ENCODE results near the gene KRIT1.
"Not testable (repeated sequence)": the region's sequence is repeated elsewhere in the genome, so short reads cannot be mapped to it uniquely, and the experiment has no call there.

KRIT1 gene

GRCh38 chr7:92245487-92246359, at the start of gene KRIT1, which contains the start of gene ANKIB1:
Gene KRIT1 (minus strand): TSS chr7:92245914. CDS start chr7:92242135, 3,779 bp downstream.
Gene ANKIB1 (plus strand): TSS chr7:92245974. CDS start chr7:92294979, 49,005 bp downstream.
- DNase-seq (ENCODE audit: low read depth in 2 of 2) = peak; percentile 72 to 82

GRCh38 chr7:92295391-92295790, 49.7 kb upstream of the KRIT1 start:
- DNase-seq (ENCODE audit: low read depth in 2 of 2) = no peak

DNA sequence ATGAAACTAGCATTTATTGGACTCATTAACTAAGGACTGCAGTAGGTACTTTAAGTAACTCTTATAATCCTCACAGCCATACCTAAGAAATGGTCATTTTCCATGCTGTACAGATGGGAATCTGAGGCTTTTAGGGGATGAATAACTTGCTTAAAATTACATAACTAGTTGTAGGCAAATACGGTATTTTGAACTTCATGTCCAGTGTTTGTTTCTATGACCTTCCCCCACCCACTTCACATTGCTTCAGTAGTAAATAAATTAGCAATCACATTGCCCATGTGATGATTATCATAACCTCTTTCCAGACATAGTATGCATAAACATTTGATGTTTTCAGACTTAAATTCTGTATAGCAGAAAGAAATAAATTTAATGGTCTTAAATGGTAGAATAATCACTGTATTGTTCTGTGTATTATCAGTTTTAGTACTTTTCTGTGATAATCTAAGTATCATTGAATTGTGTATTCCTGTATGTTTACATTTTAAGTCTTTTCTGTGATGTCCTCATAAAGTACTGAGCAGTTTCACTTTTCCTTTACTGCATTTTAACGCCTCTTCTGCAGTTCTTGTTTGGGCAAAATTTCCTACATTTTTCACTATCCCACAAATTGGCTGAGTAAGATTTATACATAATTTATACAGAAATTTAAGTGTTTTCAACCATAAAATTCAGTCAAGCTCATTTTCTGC, 48.3 kb upstream of the KRIT1 start:
- no peak for DNase-seq (ENCODE audit: low read depth in 2 of 2)

DNA sequence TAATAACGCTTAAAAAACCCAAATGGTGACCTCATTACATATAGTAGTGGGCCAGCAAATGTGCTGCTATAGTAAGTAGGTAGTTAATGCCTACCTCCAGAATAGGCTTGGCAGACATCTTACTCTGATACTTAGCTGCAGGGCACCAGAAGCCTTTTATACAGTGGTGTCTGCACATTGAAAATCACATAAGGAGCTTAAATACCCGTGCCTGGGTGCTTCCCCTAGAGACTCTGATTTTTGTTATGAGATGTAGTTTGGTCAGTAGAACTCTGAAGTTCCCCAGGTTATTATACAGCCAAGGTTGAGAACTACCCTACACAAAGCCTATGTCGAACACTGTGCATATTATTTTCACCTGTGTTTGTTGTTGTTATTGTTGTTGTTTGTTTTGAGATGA, 47.3 kb upstream of the KRIT1 start:
- DNase-seq (ENCODE audit: low read depth in 2 of 2) = no peak

GRCh38 chr7:92289321-92289720, 43.6 kb upstream of the KRIT1 start:
- DNase-seq (ENCODE audit: low read depth in 2 of 2) = no peak

- DNase-seq (ENCODE audit: low read depth in 2 of 2) = no peak
Measured at GRCh38 chr7:92282930-92283329, 37.2 kb upstream of the KRIT1 start.

DNA sequence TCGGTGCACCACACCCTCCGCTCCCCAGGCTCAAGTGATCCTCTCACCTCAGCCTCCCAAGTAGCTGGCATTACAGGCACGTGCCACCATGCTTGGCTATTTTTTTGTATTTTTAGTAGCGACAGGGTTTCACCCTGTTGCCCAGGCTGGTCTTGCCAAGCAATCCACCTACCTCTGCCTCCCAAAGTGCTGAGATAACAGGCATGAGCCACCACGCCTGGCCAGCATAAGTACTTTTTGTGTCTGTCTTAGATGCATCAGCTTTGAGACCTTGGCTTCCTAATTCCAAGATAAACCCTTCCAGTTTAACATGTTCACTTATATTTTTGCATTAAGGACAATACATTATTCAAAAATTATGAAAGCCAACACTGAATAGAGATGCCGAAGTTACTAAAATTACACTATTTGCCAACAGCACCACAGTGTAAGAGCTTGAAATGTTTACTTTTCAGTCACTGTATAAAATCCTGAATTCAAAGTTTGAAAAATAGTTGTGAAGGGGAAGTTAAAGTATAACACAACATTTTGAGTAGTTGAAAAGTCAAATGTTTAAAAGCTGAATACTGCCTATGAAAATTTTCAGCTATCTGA, 36.6 kb upstream of the KRIT1 start:
- no peak for DNase-seq (ENCODE audit: low read depth in 2 of 2)

- DNase-seq (ENCODE audit: low read depth in 2 of 2) = no peak
Measured at GRCh38 chr7:92281031-92281430, 35.3 kb upstream of the KRIT1 start.

- DNase-seq (ENCODE audit: low read depth in 2 of 2) = no peak
Measured at GRCh38 chr7:92279396-92280031, 33.8 kb upstream of the KRIT1 start.

DNA sequence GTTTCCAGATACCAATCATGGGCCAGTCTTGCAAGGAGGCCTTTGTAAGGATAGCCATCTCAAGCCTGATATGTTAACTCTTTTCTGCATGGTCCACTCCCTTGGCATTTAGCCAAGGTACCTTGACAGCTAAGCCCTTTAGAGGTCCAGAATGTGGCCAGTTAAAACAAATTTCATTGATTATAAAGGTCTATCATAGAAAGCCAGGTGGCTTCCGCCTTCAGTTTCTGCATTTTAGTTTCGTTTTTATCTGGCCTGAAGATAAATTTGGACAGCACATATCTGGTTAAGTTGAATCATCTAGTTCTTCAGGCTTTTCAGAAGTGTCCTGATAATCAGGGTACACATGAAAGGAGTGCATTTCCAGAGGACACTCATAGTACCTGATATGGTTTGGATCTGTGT, 30.7 kb upstream of the KRIT1 start:
- no peak for DNase-seq (ENCODE audit: low read depth in 2 of 2)

DNA sequence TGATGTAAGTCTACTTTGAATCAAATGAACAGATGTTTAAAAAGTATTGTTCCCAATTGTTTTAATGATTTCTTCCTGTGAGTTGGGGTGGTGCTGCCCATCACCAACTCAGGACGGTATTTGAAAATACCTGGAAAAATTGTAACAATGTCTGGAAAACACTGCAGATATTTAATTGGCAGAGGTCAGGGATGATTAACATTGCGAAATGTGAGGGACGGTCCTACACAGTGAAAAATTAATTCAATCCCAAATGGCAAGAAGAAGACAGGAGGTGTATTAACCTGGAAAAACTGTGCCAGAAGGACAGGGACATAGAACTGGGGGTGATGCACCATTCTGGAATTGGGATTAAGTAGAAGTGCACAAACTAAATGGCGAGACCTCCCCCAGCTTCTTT, 29.6 kb upstream of the KRIT1 start:
- DNase-seq (ENCODE audit: low read depth in 2 of 2) = no peak

GRCh38 chr7:92268921-92269320, 23.2 kb upstream of the KRIT1 start:
- no peak for DNase-seq (ENCODE audit: low read depth in 2 of 2)

DNA sequence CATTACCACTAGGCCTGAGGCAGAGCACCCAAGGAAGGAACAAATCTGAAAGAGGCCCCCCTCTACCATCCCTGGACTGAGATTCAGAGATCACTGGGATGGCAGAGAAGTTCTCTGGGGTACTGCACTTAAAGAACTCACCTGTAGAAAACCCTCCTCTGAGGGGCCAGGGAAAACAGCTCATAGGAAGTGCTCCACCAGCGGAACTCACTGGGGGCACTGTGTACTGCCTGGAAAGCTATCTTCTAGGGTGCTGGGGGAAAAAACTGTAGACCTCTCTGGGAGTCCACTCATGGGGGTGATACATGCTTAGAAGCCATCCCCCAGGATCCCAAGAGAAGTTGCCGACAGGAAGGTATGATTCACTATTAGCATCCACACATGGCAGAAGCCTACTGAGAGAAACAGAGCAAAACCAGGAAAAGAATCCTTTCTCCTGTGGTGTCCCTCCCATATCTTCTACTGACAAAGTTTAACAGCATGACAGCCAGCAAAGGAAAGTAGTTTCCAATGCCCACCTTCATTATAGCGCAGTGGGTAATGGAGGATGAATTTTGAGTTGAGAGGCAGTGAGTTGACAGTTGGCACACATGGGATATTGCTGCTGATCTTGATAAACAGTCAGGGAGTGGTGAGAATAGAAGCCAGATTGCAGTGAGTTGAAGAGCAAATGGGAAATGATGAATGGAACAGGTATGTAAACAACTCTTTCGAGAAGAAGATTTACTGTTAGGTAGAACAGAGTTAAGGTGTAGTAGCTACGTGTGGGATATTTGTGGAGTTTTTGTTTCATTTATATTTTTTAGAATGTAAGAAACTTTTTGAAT, 20.9 kb upstream of the KRIT1 start:
- DNase-seq (ENCODE audit: low read depth in 2 of 2) = no peak

- no peak for DNase-seq (ENCODE audit: low read depth in 2 of 2)
Measured at GRCh38 chr7:92260248-92260781, 14.6 kb upstream of the KRIT1 start.

DNA sequence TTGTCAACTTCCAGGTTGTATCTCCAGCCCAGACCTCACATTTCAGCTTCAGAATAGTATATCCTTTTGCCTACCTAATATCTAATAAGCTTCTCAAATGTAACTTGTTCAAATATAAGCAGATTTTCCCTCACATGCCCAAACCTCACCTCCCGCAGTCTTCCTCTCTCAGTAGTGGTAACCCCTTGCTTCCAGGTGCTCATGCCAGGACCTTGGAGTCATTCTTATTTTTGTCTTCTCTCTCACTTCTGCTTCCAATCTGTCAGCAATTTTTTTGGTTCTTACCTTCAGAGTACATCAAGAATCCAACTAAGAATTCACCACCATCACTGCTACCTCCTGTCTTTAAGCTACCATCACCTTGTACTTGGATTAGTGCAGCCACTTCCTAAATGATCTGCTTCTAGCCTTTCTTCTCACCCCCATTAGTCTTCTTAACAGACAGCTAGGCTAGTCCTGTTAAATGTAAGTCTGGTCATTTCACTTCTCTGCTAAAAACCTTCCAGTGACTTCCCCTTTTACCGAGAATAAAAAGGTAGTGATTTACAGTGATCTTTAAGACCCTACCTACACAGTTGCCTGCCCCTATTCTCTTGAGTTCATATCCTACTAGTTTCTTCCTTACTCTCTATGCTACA, 14.0 kb upstream of the KRIT1 start:
- DNase-seq (ENCODE audit: low read depth in 2 of 2) = no peak

GRCh38 chr7:92259062-92259461, 13.3 kb upstream of the KRIT1 start:
- DNase-seq (ENCODE audit: low read depth in 2 of 2) = no peak

DNA sequence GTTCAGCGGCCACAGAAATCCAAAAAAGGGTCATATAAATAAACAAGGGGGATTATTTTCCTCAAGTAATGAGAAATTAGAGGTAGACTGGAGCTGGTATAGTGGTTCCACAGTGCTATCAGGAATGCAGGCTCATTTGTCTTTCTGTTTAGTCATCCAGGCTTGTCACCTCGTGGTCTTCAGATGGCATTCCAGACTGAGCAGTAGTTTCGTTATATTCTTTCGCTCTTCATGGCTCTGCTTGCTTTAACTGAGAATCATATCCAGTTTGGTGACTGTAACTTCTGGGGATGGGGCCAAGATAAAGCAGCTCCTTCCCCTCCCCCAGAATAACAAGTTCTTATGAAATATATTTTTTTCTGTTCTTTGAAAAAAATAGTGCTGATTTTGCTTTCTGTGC, 9.6 kb upstream of the KRIT1 start:
- DNase-seq (ENCODE audit: low read depth in 2 of 2) = no peak

- not testable (repeated sequence) for DNase-seq (ENCODE audit: low read depth in 2 of 2)
Measured at GRCh38 chr7:92254800-92255199, 9.1 kb upstream of the KRIT1 start.

DNA sequence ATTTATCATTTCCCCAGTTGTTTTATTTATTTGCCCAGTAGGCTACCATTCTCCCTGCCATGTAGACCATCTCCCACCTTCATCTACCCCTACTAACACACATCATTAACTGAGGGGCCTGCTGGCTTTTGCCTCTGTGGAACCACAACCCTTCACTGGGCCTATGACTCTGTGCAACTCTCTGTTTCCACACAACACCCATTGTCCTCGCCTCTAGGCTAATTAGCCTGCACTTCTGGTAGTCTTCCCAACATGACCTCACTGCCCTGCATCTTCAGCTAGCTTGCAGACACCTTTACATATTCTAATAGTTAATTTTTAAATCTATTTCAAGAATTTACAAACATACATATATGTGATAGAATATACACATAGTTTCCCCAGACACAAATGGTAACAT, 7.5 kb upstream of the KRIT1 start:
- no peak for DNase-seq (ENCODE audit: low read depth in 2 of 2)

DNA sequence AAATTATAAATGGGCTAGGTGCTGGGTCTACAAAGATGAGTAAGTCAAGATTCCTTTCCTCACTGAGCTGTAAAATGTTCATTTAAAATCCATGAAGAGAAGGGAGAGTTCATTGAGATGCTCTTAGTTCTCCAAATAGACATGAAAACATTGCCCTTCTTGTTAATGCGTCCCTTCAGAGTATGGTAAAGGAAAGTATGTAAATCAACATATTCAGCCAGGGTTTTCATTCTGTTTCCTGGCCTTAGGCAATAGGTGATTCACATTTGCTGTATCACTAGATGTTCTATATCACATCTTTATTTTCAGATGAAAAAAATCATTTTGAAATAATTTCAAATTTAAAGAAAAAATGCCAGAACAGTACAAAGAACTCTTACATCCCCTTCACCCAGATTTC, 5.5 kb upstream of the KRIT1 start:
- no peak for DNase-seq (ENCODE audit: low read depth in 2 of 2)

DNA sequence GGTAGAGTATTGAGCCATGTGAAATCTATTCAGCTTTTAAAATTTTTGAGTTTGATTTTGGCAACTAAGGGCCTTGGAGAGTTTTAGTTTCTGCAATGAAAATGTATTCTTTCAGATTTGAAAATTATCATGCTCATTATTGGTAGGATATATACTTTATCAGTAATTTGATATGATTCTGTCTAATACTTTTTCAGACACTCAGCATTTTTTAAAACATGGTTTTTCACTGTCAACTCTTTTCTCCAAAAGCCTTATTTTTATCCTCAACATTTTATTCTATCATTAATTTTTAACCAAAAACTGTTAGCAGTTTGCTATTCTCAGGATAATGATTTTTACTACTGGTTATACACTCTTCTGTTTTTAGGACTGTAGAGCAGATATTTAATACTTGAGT, 4.9 kb upstream of the KRIT1 start:
- no peak for DNase-seq (ENCODE audit: low read depth in 2 of 2)
